Measurements from ENCODE around the gene MTCL1.

The MTCL1 gene

DNA sequence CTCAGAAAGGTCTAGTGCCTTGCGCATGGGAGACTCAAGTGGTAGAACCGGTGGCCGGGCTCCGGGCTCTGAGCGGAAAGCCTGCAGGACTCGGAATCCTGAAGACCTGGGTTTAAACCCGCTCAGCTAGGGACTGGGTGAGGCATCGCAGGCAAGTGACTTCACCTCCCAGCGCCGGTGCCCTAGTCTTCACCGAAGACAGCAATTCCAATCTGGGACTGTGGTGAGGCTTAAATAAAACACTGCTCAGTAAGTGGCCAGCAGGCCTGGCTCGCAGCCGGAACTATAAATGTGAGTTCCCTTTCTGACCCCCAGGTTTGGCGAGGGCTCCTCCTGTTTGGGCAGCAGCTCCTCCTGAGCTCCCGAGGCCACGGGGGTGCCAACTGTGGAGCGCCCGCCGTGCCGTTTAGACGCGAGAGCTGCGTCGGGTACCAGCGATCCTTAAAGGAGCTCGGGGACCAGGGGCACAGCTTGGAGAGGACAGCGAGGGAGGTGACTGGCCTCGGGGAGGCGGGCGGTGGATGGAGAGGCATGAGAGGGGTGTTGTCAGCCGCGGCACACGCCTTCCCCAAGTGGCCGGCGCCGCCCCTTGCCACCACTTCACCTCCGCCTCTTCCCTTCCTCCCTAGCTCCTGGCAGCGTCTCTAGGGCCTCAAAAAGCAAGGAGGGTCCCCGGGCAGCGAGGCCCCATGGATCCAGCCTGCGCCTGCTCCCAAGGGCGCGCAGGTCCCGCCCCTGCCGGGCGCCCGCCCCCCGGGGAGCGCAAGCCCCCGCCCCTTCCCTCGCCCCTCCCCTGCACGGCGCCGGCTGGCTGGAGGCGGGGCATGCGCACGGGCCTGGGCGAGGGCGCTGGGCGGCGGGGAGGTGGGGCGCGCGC lies 757 bp upstream of the MTCL1 start:
- Histone ChIP-seq H3K79me2 (ENCODE audit: insufficient read depth, low read length) (no peaks in the 10 kb centered on the region), H4K20me1 (ENCODE audit: insufficient read depth, low read length) (no peaks in the 10 kb centered on the region), H3K4me3 (ENCODE audit: low read depth in 1 of 2, low read length in 2 of 2) (peak overlapping the region; percentile 28 to 72; a peak in 3 of 4 replicates), H3K27me3 (ENCODE audit: insufficient read depth, low read length, poor library complexity) (peaks cover 6% of the 10 kb centered on the region), H3K27ac (ENCODE audit: low read length) (peak overlapping the region; percentile 57), H3K4me2 (ENCODE audit: insufficient read depth, low read length) (peak overlapping the region; percentile 98), H3K4me1 (ENCODE audit: insufficient read depth, low read length) (peaks cover 22% of the 10 kb centered on the region), H3K9ac (ENCODE audit: low read depth, low read length) (peak overlapping the region; percentile 66), H3K36me3 (ENCODE audit: insufficient read depth, low read length) (no peaks in the 10 kb centered on the region), H2AFZ (ENCODE audit: low read depth, low read length) (peak overlapping the region; percentile 90), H3K9me3 (ENCODE audit: insufficient read depth, low read length, severe bottlenecking) (no peaks in the 10 kb centered on the region)
- TF ChIP-seq EZH2 (IDR thresholded peaks at IDR 0.05; ENCODE audit: borderline replicate concordance, low read depth, low read length, severe bottlenecking) = no peak
- TF ChIP-seq, protein P1, sequence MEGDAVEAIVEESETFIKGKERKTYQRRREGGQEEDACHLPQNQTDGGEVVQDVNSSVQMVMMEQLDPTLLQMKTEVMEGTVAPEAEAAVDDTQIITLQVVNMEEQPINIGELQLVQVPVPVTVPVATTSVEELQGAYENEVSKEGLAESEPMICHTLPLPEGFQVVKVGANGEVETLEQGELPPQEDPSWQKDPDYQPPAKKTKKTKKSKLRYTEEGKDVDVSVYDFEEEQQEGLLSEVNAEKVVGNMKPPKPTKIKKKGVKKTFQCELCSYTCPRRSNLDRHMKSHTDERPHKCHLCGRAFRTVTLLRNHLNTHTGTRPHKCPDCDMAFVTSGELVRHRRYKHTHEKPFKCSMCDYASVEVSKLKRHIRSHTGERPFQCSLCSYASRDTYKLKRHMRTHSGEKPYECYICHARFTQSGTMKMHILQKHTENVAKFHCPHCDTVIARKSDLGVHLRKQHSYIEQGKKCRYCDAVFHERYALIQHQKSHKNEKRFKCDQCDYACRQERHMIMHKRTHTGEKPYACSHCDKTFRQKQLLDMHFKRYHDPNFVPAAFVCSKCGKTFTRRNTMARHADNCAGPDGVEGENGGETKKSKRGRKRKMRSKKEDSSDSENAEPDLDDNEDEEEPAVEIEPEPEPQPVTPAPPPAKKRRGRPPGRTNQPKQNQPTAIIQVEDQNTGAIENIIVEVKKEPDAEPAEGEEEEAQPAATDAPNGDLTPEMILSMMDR (IDR thresholded peaks at IDR 0.05; ENCODE audit: borderline replicate concordance, extremely low read depth, low read length, poor library complexity, severe bottlenecking) = no peak
- peak; percentile 91 for ATAC-seq (ENCODE audit: insufficient read depth, low read depth)
- peak; percentile 88 for DNase-seq

DNA sequence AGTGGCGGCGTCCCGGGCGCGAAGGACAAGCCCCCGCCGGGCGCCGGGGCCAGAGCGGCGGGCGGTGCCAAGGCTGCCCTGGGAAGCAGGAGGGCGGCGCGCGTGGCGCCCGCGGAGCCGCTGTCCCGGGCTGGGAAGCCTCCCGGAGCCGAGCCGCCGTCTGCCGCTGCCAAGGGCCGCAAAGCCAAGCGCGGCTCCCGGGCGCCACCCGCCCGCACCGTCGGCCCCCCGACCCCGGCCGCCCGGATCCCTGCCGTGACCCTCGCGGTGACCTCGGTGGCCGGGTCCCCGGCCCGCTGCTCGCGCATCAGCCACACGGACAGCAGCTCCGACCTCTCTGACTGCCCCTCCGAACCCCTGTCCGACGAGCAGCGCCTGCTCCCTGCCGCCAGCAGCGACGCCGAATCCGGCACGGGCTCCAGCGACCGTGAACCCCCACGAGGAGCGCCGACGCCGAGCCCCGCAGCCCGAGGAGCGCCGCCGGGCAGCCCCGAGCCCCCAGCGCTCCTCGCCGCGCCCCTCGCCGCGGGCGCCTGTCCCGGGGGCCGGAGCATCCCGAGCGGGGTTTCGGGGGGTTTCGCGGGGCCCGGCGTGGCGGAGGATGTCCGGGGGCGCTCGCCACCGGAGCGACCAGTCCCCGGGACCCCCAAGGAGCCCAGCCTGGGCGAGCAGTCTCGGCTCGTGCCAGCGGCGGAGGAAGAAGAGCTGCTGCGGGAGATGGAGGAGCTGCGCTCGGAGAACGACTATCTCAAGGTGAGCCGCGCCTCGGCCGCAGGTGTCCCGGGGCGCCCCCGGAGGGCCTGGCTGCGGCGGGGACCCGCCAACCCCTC lies 820 bp downstream of the MTCL1 start:
- H2AFZ ChIP-seq (ENCODE audit: low read depth, low read length) = no peak overlapping the region
- H3K4me3 ChIP-seq (ENCODE audit: low read depth in 1 of 2, low read length in 2 of 2) = no peak overlapping the region
- TF ChIP-seq EZH2 (IDR thresholded peaks at IDR 0.05; ENCODE audit: borderline replicate concordance, low read depth, low read length, severe bottlenecking) = no peak
- TF ChIP-seq, protein P1 (IDR thresholded peaks at IDR 0.05; ENCODE audit: borderline replicate concordance, extremely low read depth, low read length, poor library complexity, severe bottlenecking) = no peak
- no peaks in the 10 kb centered on the region for H4K20me1 ChIP-seq (ENCODE audit: insufficient read depth, low read length)
- no peaks in the 10 kb centered on the region for H3K36me3 ChIP-seq (ENCODE audit: insufficient read depth, low read length)
- ATAC-seq (ENCODE audit: insufficient read depth, low read depth) = no peak
- H3K4me1 ChIP-seq (ENCODE audit: insufficient read depth, low read length) = peaks cover 22% of the 10 kb centered on the region
- H3K4me2 ChIP-seq (ENCODE audit: insufficient read depth, low read length) = peak overlapping the region; percentile 41
- H3K9ac ChIP-seq (ENCODE audit: low read depth, low read length) = no peak overlapping the region
- H3K79me2 ChIP-seq (ENCODE audit: insufficient read depth, low read length) = no peaks in the 10 kb centered on the region
- peaks cover 6% of the 10 kb centered on the region for H3K27me3 ChIP-seq (ENCODE audit: insufficient read depth, low read length, poor library complexity)
- no peak for DNase-seq
- H3K27ac ChIP-seq (ENCODE audit: low read length) = no peak overlapping the region
- no peaks in the 10 kb centered on the region for H3K9me3 ChIP-seq (ENCODE audit: insufficient read depth, low read length, severe bottlenecking)

DNA sequence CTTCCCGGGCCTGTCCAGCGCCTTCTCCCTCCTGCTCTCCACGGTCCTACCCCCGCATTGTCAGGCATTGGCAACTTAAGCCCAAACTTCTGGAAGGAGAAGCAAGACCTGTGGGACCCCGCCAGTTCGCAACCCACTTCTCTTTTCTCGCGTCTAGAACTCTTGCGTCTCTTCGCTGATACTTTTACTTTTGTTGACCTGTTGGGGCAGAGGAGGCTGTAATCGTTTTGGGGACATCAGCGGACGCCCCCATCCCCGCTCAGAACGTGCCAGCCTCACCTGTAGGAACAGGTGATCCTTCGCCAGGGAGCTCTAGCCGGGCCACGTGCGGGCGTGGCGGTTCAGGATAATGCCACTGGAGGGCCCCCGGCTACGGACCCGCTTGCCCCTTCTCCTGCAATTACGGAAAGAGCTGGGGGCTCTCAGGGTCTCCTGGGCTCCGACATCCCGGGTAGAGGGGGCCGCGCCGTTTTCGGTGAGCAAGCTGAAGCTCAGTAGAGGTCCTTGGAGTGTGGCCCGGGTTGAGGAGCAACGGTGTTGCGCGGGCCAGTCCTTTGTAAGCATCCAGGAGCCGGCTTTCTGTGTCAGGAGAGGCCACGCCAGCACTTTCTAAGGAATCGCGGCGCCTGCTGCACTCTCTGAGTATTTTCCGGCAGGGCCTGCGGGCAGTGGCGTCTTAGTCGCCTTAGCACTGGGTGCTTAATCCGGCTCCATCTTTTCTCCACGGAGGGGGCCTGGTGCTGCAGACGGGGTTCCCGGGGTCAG lies 1.6 kb downstream of the MTCL1 start:
- Histone ChIP-seq H3K4me1 (ENCODE audit: insufficient read depth, low read length) (peaks cover 22% of the 10 kb centered on the region), H2AFZ (ENCODE audit: low read depth, low read length) (no peak overlapping the region), H3K27ac (ENCODE audit: low read length) (no peak overlapping the region), H3K27me3 (ENCODE audit: insufficient read depth, low read length, poor library complexity) (peaks cover 6% of the 10 kb centered on the region), H3K79me2 (ENCODE audit: insufficient read depth, low read length) (no peaks in the 10 kb centered on the region), H3K9me3 (ENCODE audit: insufficient read depth, low read length, severe bottlenecking) (no peaks in the 10 kb centered on the region), H3K4me2 (ENCODE audit: insufficient read depth, low read length) (peak overlapping the region; percentile 41), H3K36me3 (ENCODE audit: insufficient read depth, low read length) (no peaks in the 10 kb centered on the region), H4K20me1 (ENCODE audit: insufficient read depth, low read length) (no peaks in the 10 kb centered on the region), H3K4me3 (ENCODE audit: low read depth in 1 of 2, low read length in 2 of 2) (no peak overlapping the region), H3K9ac (ENCODE audit: low read depth, low read length) (no peak overlapping the region)
- TF ChIP-seq, protein P1 (IDR thresholded peaks at IDR 0.05; ENCODE audit: borderline replicate concordance, extremely low read depth, low read length, poor library complexity, severe bottlenecking) = no peak
- TF ChIP-seq EZH2 (IDR thresholded peaks at IDR 0.05; ENCODE audit: borderline replicate concordance, low read depth, low read length, severe bottlenecking) = no peak
- no peak for ATAC-seq (ENCODE audit: insufficient read depth, low read depth)
- DNase-seq = no peak
